Measurements from ENCODE around the gene TMEM150A. TPM values are rescaled to one million over a fixed set of nuclear protein-coding genes. Genes with fewer than 3 reads are reported as not detected.

Gene TMEM150A
- total and polyA plus RNA-seq, 2 of the 13 experiments (the other 11 are each of a cell fraction or from before 2014, with no cell fraction given) = 30.1 to 70.4 TPM

GRCh38 chr2:85589982-85590791, 12.3 kb downstream of the TMEM150A start (continued):
- TF ChIP-seq AKAP8 (CRISPR knock-in tag; IDR thresholded peaks at IDR 0.05) (peak; percentile 69; the same call in 1 of the 2 replicates), ZFY (CRISPR knock-in tag; IDR thresholded peaks at IDR 0.05) (no peak), ESRRA (CRISPR knock-in tag; IDR thresholded peaks at IDR 0.05; ENCODE audit: low read depth) (no peak), CBFB (CRISPR knock-in tag; IDR thresholded peaks at IDR 0.05) (no peak), CHD4 (IDR thresholded peaks at IDR 0.05; ENCODE audit: borderline replicate concordance, low read length) (no peak), ZBTB3 (CRISPR knock-in tag; IDR thresholded peaks at IDR 0.05; ENCODE audit: borderline replicate concordance, low read depth) (no peak), KLF15 (CRISPR knock-in tag; IDR thresholded peaks at IDR 0.05; ENCODE audit: borderline replicate concordance) (no peak), ZSCAN20 (CRISPR knock-in tag; IDR thresholded peaks at IDR 0.05; ENCODE audit: borderline replicate concordance) (no peak), ZNF720 (CRISPR knock-in tag; IDR thresholded peaks at IDR 0.05) (no peak), CERS6 (CRISPR knock-in tag; IDR thresholded peaks at IDR 0.05) (no peak), ZNF574 (CRISPR knock-in tag; IDR thresholded peaks at IDR 0.05) (peak; percentile 72), ZNF251 (CRISPR knock-in tag; IDR thresholded peaks at IDR 0.05) (0 out of 2 replicates have a peak, but pooled peaks have one; percentile 23), ZNF496 (CRISPR knock-in tag; IDR thresholded peaks at IDR 0.05; ENCODE audit: insufficient replicate concordance) (no peak), GZF1 (CRISPR knock-in tag; IDR thresholded peaks at IDR 0.05) (no peak; the same call in 1 of the 2 replicates), ZNF432 (CRISPR knock-in tag; IDR thresholded peaks at IDR 0.05; ENCODE audit: borderline replicate concordance) (no peak), ZNF337 (CRISPR knock-in tag; IDR thresholded peaks at IDR 0.05; ENCODE audit: borderline replicate concordance, low read depth) (peak; percentile 78; the same call in 1 of the 2 replicates), MTF2 (CRISPR knock-in tag; IDR thresholded peaks at IDR 0.05; ENCODE audit: borderline replicate concordance) (no peak), SNAI1 (CRISPR knock-in tag; IDR thresholded peaks at IDR 0.05; ENCODE audit: borderline replicate concordance) (no peak), ZNF790 (CRISPR knock-in tag; IDR thresholded peaks at IDR 0.05; ENCODE audit: borderline replicate concordance) (no peak), ZNF570 (CRISPR knock-in tag; IDR thresholded peaks at IDR 0.05; ENCODE audit: borderline replicate concordance) (no peak), ZFP36L2 (CRISPR knock-in tag; IDR thresholded peaks at IDR 0.05) (no peak), HNRNPLL (IDR thresholded peaks at IDR 0.05; ENCODE audit: low read depth, low read length, poor library complexity, severe bottlenecking) (no peak), NCOR1 (IDR thresholded peaks at IDR 0.05; ENCODE audit: borderline replicate concordance, low read length) (no peak), ZNF124 (CRISPR knock-in tag; IDR thresholded peaks at IDR 0.05) (peak; percentile 81; the same call in 1 of the 2 replicates), NR2F1 (CRISPR knock-in tag; IDR thresholded peaks at IDR 0.05) (peak; percentile 58 to 79), YY1 (IDR thresholded peaks at IDR 0.05; ENCODE audit: insufficient read depth, insufficient replicate concordance, low read depth, low read length) (no peak), ZNF263 (CRISPR knock-in tag; IDR thresholded peaks at IDR 0.05) (no peak; the same call in 1 of the 2 replicates)
